T-cell (primary cell): ENCODE data around the gene GPR146. TPM values are rescaled to one million over a fixed set of nuclear protein-coding genes. Genes with fewer than 3 reads are reported as not detected.

Source experiments
- ATAC-seq, 4 experiments: fragments of 200-7000 bp in 3 of 4; fragments of 150-1000 bp in 1 of 4; cut with Tn5 transposase; replicated peaks in 1 of 4; 1 replicate in 3 of 4; 2 replicates in 1 of 4; pipeline ENCODE4 v1.10.0; 2021; ENCODE audit warnings: moderate library complexity in 3 of 4, mild to moderate bottlenecking in 2 of 4, moderate number of reproducible peaks in 1 of 4
- CTCF ChIA-PET, 2 donors: fragments of 300-600 bp; sonication (Branson Sonifier 250); formaldehyde crosslinking; loops; one replicate each; lab custom pipeline; 2022; ENCODE audit warnings: antibody characterized with exemption in 2 of 2; lab: Charles Lee
- POLR2A ChIA-PET, 2 donors: fragments of 300-600 bp; sonication (Branson Sonifier 250); formaldehyde crosslinking; loops; one replicate each; lab custom pipeline; 2022; ENCODE audit warnings: antibody characterized with exemption in 2 of 2; lab: Charles Lee
- DNase-seq, 35 experiments: peaks; one replicate each; pipeline versions ENCODE4 v3.0.0 to v3.0.0-alpha.2; 2013 to 2023
- H3K27ac ChIP-seq: one replicate; pipeline ENCODE4 v1.5.1; 2013; ENCODE audit warnings: low read length
- H3K27me3 ChIP-seq, 2 experiments: replicated peaks in 1 of 2; 1 replicate in 1 of 2; 2 replicates in 1 of 2; pipeline versions ENCODE4 v1.6.1 to v1.7.0; 2013; ENCODE audit warnings: low read length in 1 of 2, mixed read lengths in 1 of 2; ENCODE audit not compliant: control insufficient read depth in 2 of 2, insufficient read depth in 2 of 2; ENCODE audit errors: extremely low read depth in 1 of 2
- H3K36me3 ChIP-seq, 2 donors: 1 replicate in 1 of 2; 2 replicates in 1 of 2; pipeline versions ENCODE4 v1.6.1 to v1.7.0; 2013; ENCODE audit warnings: low read length in 1 of 2; ENCODE audit not compliant: control insufficient read depth in 2 of 2, insufficient read depth in 1 of 2; ENCODE audit errors: extremely low read depth in 1 of 2
- H3K4me1 ChIP-seq, 2 experiments: 1 replicate in 1 of 2; 2 replicates in 1 of 2; pipeline versions ENCODE4 v1.6.1 to v1.7.0; 2013; ENCODE audit warnings: low read length in 2 of 2, mixed read lengths in 1 of 2; ENCODE audit not compliant: insufficient read depth in 2 of 2, control insufficient read depth in 1 of 2; ENCODE audit errors: extremely low read depth in 1 of 2
- H3K4me3 ChIP-seq, 2 donors: 1 replicate in 1 of 2; 2 replicates in 1 of 2; pipeline versions ENCODE4 v1.5.1 to v1.7.0; 2013; ENCODE audit warnings: mild to moderate bottlenecking in 2 of 2, low read length in 1 of 2, moderate library complexity in 1 of 2; ENCODE audit not compliant: control insufficient read depth in 1 of 2; ENCODE audit errors: extremely low read depth in 1 of 2
- H3K9me3 ChIP-seq: 2 replicates; pipeline ENCODE4 v1.7.0; 2013
- H3K27ac Mint-ChIP-seq, 2 donors: one replicate each; pipeline ENCODE4 v1.8.0; 2020 to 2021; ENCODE audit warnings: mild to moderate bottlenecking in 2 of 2, mixed read lengths in 2 of 2
- H3K27me3 Mint-ChIP-seq, 2 donors: one replicate each; pipeline ENCODE4 v1.8.0; 2021 to 2022; ENCODE audit warnings: mixed read lengths in 2 of 2
- H3K36me3 Mint-ChIP-seq: one replicate; pipeline ENCODE4 v1.8.0; 2021; ENCODE audit warnings: mixed read lengths
- H3K4me1 Mint-ChIP-seq, 3 donors: one replicate each; pipeline ENCODE4 v1.8.0; 2020 to 2022; ENCODE audit warnings: mixed read lengths in 3 of 3, mild to moderate bottlenecking in 1 of 3
- H3K4me3 Mint-ChIP-seq, 3 donors: one replicate each; pipeline ENCODE4 v1.8.0; 2020 to 2022; ENCODE audit warnings: mild to moderate bottlenecking in 3 of 3, mixed read lengths in 3 of 3, moderate library complexity in 3 of 3
- H3K9me3 Mint-ChIP-seq, 3 donors: one replicate each; pipeline ENCODE4 v1.8.0; 2020 to 2022; ENCODE audit warnings: mixed read lengths in 3 of 3
- WGBS: methylation state at CpG from one replicate; pipeline ENCODE4 v1.1.5; 2013; ENCODE audit warnings: missing lambda C conversion rate; ENCODE audit not compliant: insufficient coverage; 5-methylcytosine and 5-hydroxymethylcytosine counted together
- total RNA-seq, 35 experiments: library from RNA in 6 of 35; stranded (reverse) in 6 of 35; fragments of 120-200 nt in 1 of 35; gene quantifications; one replicate each; pipeline versions ENCODE4 v1.2.1 to v1.2.4 and lab custom pipeline; 2013 to 2026

The GPR146 gene
- total RNA-seq, 5 donors from 2014 or later (not counting 1 experiment from before 2014, with no cell fraction given) = 11.9 to 14.7 (median 13.0) TPM

GRCh38 chr7:1065263-1065584 is 20.9 kb downstream of the GPR146 start:
- no peaks in the 10 kb centered on the region for H3K9me3 Mint-ChIP-seq
- H3K27ac Mint-ChIP-seq = no peak overlapping the region
- ChIA-PET POLR2A (no interaction called here), CTCF (interaction anchor here (0.6 to 2.4 kb wide), 6 partner anchors 20 to 90 kb away, joined by 3 to 59 read pairs (median 6); partner anchors contain the start of genes COX19 (in 1 of the 2) and GPR146 (in 1 of the 2))
- peak overlapping the region; percentile 32 to 60 for H3K4me3 ChIP-seq
- peaks cover 0 to 3% of the 10 kb centered on the region in 2 donors for H3K36me3 ChIP-seq
- no peaks in the 10 kb centered on the region for H3K36me3 Mint-ChIP-seq
- peaks cover 0 to 20% of the 10 kb centered on the region in 2 experiments for H3K27me3 ChIP-seq
- H3K27ac ChIP-seq = no peak overlapping the region
- H3K4me1 Mint-ChIP-seq = peaks cover 0 to 15% (median 6%) of the 10 kb centered on the region in 3 donors
- H3K9me3 ChIP-seq = no peaks in the 10 kb centered on the region
- H3K27me3 Mint-ChIP-seq = peaks cover 0 to 4% of the 10 kb centered on the region in 2 donors
- no peak for ATAC-seq
- peaks cover 0 to 17% of the 10 kb centered on the region in 2 experiments for H3K4me1 ChIP-seq
- WGBS = 86% methylated on average over 4 of the region's 12 CpGs
- no peak for DNase-seq
- H3K4me3 Mint-ChIP-seq = peak overlapping the region in 2 of 3 donors; percentile 24 to 64

DNA sequence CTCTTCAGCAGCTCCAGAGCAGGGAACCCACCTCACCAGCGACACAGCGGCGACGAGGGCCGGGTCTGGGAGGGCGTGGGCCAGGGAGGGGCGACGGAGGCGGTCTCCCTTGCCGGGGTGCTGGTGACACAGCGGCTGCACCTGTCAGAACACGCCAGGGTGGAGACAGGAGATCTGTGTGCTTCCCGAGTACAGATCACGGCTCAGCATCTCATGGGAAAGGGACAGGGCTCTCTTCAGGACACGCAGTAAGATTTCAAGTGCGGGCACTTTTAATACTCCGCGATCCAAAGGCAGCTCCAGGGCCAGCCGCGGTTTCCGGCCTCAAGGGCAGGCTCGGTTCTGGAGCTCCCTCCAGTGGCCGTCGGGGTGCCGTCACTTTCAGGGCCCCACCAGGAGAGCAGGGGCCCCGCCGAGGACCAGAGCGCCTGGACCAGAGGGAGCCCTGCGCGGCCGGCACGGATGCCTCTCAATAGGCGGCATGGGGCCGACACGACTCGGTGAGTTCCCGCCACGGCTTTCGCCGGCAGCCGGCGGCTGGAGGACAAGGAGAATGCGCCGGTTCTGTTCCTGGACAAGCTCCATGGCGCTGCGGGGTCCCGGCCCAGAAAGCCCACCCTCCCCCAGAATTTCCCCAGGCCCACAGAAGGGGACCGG is 21.4 kb downstream of the GPR146 start:
- peaks cover 0 to 4% of the 10 kb centered on the region in 2 donors for H3K27me3 Mint-ChIP-seq
- H3K4me1 Mint-ChIP-seq = peaks cover 0 to 15% (median 6%) of the 10 kb centered on the region in 3 donors
- H3K9me3 ChIP-seq = no peaks in the 10 kb centered on the region
- WGBS = 14% methylated on average over 48 of the region's 48 CpGs
- H3K27ac Mint-ChIP-seq = no peak overlapping the region
- H3K4me1 ChIP-seq = peaks cover 0 to 12% of the 10 kb centered on the region in 2 experiments
- peaks cover 0 to 3% of the 10 kb centered on the region in 2 donors for H3K36me3 ChIP-seq
- H3K4me3 ChIP-seq = peak overlapping the region; percentile 32 to 60
- H3K36me3 Mint-ChIP-seq = no peaks in the 10 kb centered on the region
- ATAC-seq (peak; percentile 93 to 97 (median 96)), DNase-seq (peak; percentile 56 to 88 (median 78))
- ChIA-PET CTCF (interaction anchor here (0.7 to 2.4 kb wide), 6 partner anchors 13 to 91 kb away, joined by 3 to 59 read pairs (median 6); partner anchors contain the start of genes COX19 (in 1 of the 2) and GPR146 (in 1 of the 2)), POLR2A (no interaction called here)
- peaks cover 0 to 20% of the 10 kb centered on the region in 2 experiments for H3K27me3 ChIP-seq
- peak overlapping the region; percentile 54 to 68 (median 64) for H3K4me3 Mint-ChIP-seq
- no peaks in the 10 kb centered on the region for H3K9me3 Mint-ChIP-seq
- no peak overlapping the region for H3K27ac ChIP-seq

GRCh38 chr7:1066242-1066588 is 21.9 kb downstream of the GPR146 start:
- ATAC-seq = no peak
- H3K27me3 ChIP-seq = peaks cover 0 to 16% of the 10 kb centered on the region in 2 experiments
- ChIA-PET CTCF (interaction anchor here (0.7 to 2.4 kb wide), 5 partner anchors 13 to 91 kb away, joined by 3 to 59 read pairs (median 6); partner anchors contain the start of gene COX19 (in 1 of the 2)), POLR2A (no interaction called here)
- Mint-ChIP-seq H3K4me1 (peaks cover 0 to 15% (median 6%) of the 10 kb centered on the region in 3 donors), H3K36me3 (no peaks in the 10 kb centered on the region), H3K9me3 (no peaks in the 10 kb centered on the region), H3K27ac (no peak overlapping the region), H3K4me3 (no peak overlapping the region), H3K27me3 (peaks cover 0 to 4% of the 10 kb centered on the region in 2 donors)
- no peak overlapping the region for H3K4me3 ChIP-seq
- H3K36me3 ChIP-seq = peaks cover 0 to 3% of the 10 kb centered on the region in 2 donors
- H3K27ac ChIP-seq = no peak overlapping the region
- DNase-seq = no peak
- H3K9me3 ChIP-seq = no peaks in the 10 kb centered on the region
- WGBS = 76% methylated on average over 14 of the region's 21 CpGs
- peaks cover 0 to 11% of the 10 kb centered on the region in 2 experiments for H3K4me1 ChIP-seq

DNA sequence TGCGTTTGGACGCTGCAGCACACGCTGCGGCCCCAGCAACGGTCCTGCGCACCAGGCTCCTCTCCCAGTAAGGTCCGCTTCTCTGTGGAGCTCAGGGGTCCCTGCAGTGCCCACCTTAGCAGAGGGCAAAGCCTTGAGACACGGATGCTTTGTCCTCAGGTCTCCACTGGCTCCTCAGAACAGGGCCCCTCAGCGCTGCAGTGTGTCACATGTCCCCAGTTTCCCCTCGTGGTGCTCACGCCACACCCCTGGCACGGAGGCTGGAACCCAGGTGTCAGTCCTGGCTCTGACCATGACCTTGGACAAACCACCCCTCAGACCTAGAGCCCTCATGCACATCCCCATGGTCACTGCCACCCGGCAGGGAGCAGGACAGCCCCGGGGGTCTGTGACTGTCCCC is 23.7 kb downstream of the GPR146 start:
- Histone ChIP-seq H3K36me3 (peaks cover 0 to 3% of the 10 kb centered on the region in 2 donors), H3K4me3 (no peak overlapping the region), H3K9me3 (no peaks in the 10 kb centered on the region), H3K27ac (no peak overlapping the region), H3K4me1 (peaks cover 0 to 11% of the 10 kb centered on the region in 2 experiments), H3K27me3 (peaks cover 0 to 12% of the 10 kb centered on the region in 2 experiments)
- Mint-ChIP-seq H3K27ac (no peak overlapping the region), H3K9me3 (no peaks in the 10 kb centered on the region), H3K4me3 (no peak overlapping the region), H3K27me3 (no peaks in the 10 kb centered on the region), H3K36me3 (no peaks in the 10 kb centered on the region), H3K4me1 (peaks cover 0 to 6% (median 6%) of the 10 kb centered on the region in 3 donors)
- ChIA-PET POLR2A (no interaction called here), CTCF (interaction anchor here in 1 of 2 donors (0.9 kb wide), 1 partner anchor 75 kb away, joined by 5 read pairs; no protein-coding TSS in a partner anchor)
- WGBS = 90% methylated on average over 13 of the region's 14 CpGs
- ATAC-seq (no peak), DNase-seq (no peak)

GRCh38 chr7:1068619-1069018 is 24.3 kb downstream of the GPR146 start:
- Mint-ChIP-seq H3K27ac (no peak overlapping the region), H3K36me3 (no peaks in the 10 kb centered on the region), H3K27me3 (no peaks in the 10 kb centered on the region), H3K4me1 (peaks cover 0 to 6% (median 6%) of the 10 kb centered on the region in 3 donors), H3K9me3 (no peaks in the 10 kb centered on the region), H3K4me3 (no peak overlapping the region)
- DNase-seq (no peak), ATAC-seq (no peak)
- CTCF ChIA-PET = interaction anchor here in 1 of 2 donors (0.6 to 0.9 kb wide), 2 partner anchors 75 to 268 kb away, joined by 5 to 7 read pairs; no protein-coding TSS in a partner anchor
- Histone ChIP-seq H3K4me1 (peaks cover 0 to 11% of the 10 kb centered on the region in 2 experiments), H3K27ac (no peak overlapping the region), H3K4me3 (no peak overlapping the region), H3K36me3 (peaks cover 0 to 3% of the 10 kb centered on the region in 2 donors), H3K9me3 (no peaks in the 10 kb centered on the region), H3K27me3 (peaks cover 0 to 12% of the 10 kb centered on the region in 2 experiments)
- WGBS = 85% methylated on average over 7 of the region's 11 CpGs
- POLR2A ChIA-PET = no interaction called here

GRCh38 chr7:1070544-1071011 is 26.2 kb downstream of the GPR146 start:
- Histone ChIP-seq H3K36me3 (peaks cover 0 to 3% of the 10 kb centered on the region in 2 donors), H3K9me3 (no peaks in the 10 kb centered on the region), H3K27me3 (no peaks in the 10 kb centered on the region), H3K4me3 (no peak overlapping the region), H3K27ac (no peak overlapping the region), H3K4me1 (peaks cover 0 to 6% of the 10 kb centered on the region in 2 experiments)
- H3K36me3 Mint-ChIP-seq = no peaks in the 10 kb centered on the region
- no peaks in the 10 kb centered on the region for H3K9me3 Mint-ChIP-seq
- H3K27ac Mint-ChIP-seq = no peak overlapping the region
- POLR2A ChIA-PET = no interaction called here
- 96% methylated on average over 42 of the region's 42 CpGs for WGBS
- H3K27me3 Mint-ChIP-seq = no peaks in the 10 kb centered on the region
- no peak for ATAC-seq
- DNase-seq = no peak
- no peak overlapping the region for H3K4me3 Mint-ChIP-seq
- CTCF ChIA-PET = no interaction called here
- peaks cover 0 to 2% (median 2%) of the 10 kb centered on the region in 3 donors for H3K4me1 Mint-ChIP-seq
